Measurements from ENCODE around the gene ISX. TPM values are rescaled to one million over a fixed set of nuclear protein-coding genes. Genes with fewer than 3 reads are reported as not detected.

The ISX gene
- total RNA-seq, 1 experiment from 2014 or later, result not detected

- CTCF ChIA-PET, result no interaction called here
- Histone ChIP-seq H3K27me3 (ENCODE audit: control insufficient read depth, insufficient read depth, low read length) (no peaks in the 10 kb centered on the region), H3K9me3 (ENCODE audit: control insufficient read depth, insufficient read depth, low read depth, low read length) (no peaks in the 10 kb centered on the region), H3K4me1 (ENCODE audit: control insufficient read depth, insufficient read depth, low read length) (no peaks in the 10 kb centered on the region), H3K36me3 (ENCODE audit: control insufficient read depth, insufficient read depth, low read length) (no peaks in the 10 kb centered on the region), H3K4me3 (ENCODE audit: low read depth in 2 of 2, low read length in 2 of 2) (no peak overlapping the region), H3K27ac (ENCODE audit: low read length) (no peak overlapping the region)
- in situ Hi-C loops (cut with HindIII; ENCODE audit: low pct_unique_long_range_greater_than_20kb, low sequenced_read_pairs) (no loop called here), intact Hi-C loops (cut with micrococcal nuclease; ENCODE audit: unreplicated experiment) (loop anchor here (5.0 kb wide), 1 partner anchor 1099 kb away; the partner anchor contains the start of gene LARGE1)
- TF ChIP-seq TCF7L2 (IDR thresholded peaks at IDR 0.05; ENCODE audit: low read depth, low read length), result no peak
- ATAC-seq (no peak), DNase-seq (ENCODE audit: low read depth, low spot score) (no peak)
- POLR2A ChIA-PET, result no interaction called here
- BruUV-seq (replicated peaks), result no TSS peak
Measured at GRCh38 chr22:35021161-35021560, 44.8 kb upstream of the ISX start.

- no peak for DNase-seq (ENCODE audit: low read depth, low spot score)
- in situ Hi-C loops (cut with HindIII; ENCODE audit: low pct_unique_long_range_greater_than_20kb, low sequenced_read_pairs), result no loop called here
- ChIA-PET CTCF (interaction anchor here (0.6 kb wide), 1 partner anchor 1502 kb away, joined by 12 read pairs; no protein-coding TSS in a partner anchor), POLR2A (no interaction called here)
- Histone ChIP-seq H3K36me3 (ENCODE audit: control insufficient read depth, insufficient read depth, low read length) (no peaks in the 10 kb centered on the region), H3K4me1 (ENCODE audit: control insufficient read depth, insufficient read depth, low read length) (no peaks in the 10 kb centered on the region), H3K9me3 (ENCODE audit: control insufficient read depth, insufficient read depth, low read depth, low read length) (no peaks in the 10 kb centered on the region), H3K27me3 (ENCODE audit: control insufficient read depth, insufficient read depth, low read length) (no peaks in the 10 kb centered on the region), H3K4me3 (ENCODE audit: low read depth in 2 of 2, low read length in 2 of 2) (no peak overlapping the region), H3K27ac (ENCODE audit: low read length) (no peak overlapping the region)
- intact Hi-C loops (cut with micrococcal nuclease; ENCODE audit: unreplicated experiment), result loop anchor here (5.0 kb wide), 1 partner anchor 1100 kb away; the partner anchor contains the start of gene LARGE1
- no peak for ATAC-seq
- BruUV-seq (replicated peaks), result no TSS peak
- TF ChIP-seq SIN3A (IDR thresholded peaks at IDR 0.05; ENCODE audit: borderline replicate concordance, insufficient read depth, low read depth, low read length), result no peak
- TF ChIP-seq POLR2AphosphoS5 (IDR thresholded peaks at IDR 0.05; ENCODE audit: low read depth, low read length), result no peak
- no peak for TF ChIP-seq CTCF (IDR thresholded peaks at IDR 0.05)
- TF ChIP-seq TCF7L2 (IDR thresholded peaks at IDR 0.05; ENCODE audit: low read depth, low read length), result no peak
- TF ChIP-seq REST (IDR thresholded peaks at IDR 0.05; ENCODE audit: insufficient read depth in 1 of 2, low read depth in 2 of 2, low read length in 1 of 2), result no peak
Measured at GRCh38 chr22:35022291-35022690, 43.7 kb upstream of the ISX start.

- ATAC-seq (peak; percentile 85), DNase-seq (ENCODE audit: low read depth, low spot score) (peak; percentile 13)
- H3K4me1 ChIP-seq (ENCODE audit: control insufficient read depth, insufficient read depth, low read length), result no peaks in the 10 kb centered on the region
- H3K4me3 ChIP-seq (ENCODE audit: low read depth in 2 of 2, low read length in 2 of 2), result no peak overlapping the region
- in situ Hi-C loops (cut with HindIII; ENCODE audit: low pct_unique_long_range_greater_than_20kb, low sequenced_read_pairs) (no loop called here), intact Hi-C loops (cut with micrococcal nuclease; ENCODE audit: unreplicated experiment) (loop anchor here (5.0 kb wide), 1 partner anchor 1102 kb away; the partner anchor contains the start of gene LARGE1)
- BruUV-seq (replicated peaks), result no TSS peak
- no peaks in the 10 kb centered on the region for H3K27me3 ChIP-seq (ENCODE audit: control insufficient read depth, insufficient read depth, low read length)
- TF ChIP-seq POLR2AphosphoS5 (IDR thresholded peaks at IDR 0.05; ENCODE audit: low read depth, low read length), result no peak
- peak; percentile 90 for TF ChIP-seq CTCF (IDR thresholded peaks at IDR 0.05)
- CTCF ChIA-PET, result interaction anchor here (0.5 to 0.8 kb wide), 4 partner anchors 127 to 1449 kb away, joined by 3 to 5 read pairs (median 3); no protein-coding TSS in a partner anchor
- H3K27ac ChIP-seq (ENCODE audit: low read length), result no peak overlapping the region
- H3K9me3 ChIP-seq (ENCODE audit: control insufficient read depth, insufficient read depth, low read depth, low read length), result no peaks in the 10 kb centered on the region
- H3K36me3 ChIP-seq (ENCODE audit: control insufficient read depth, insufficient read depth, low read length), result no peaks in the 10 kb centered on the region
- POLR2A ChIA-PET, result no interaction called here
Measured at GRCh38 chr22:35023692-35024363, 42.1 kb upstream of the ISX start.
